ENCODE data around the gene AFG1L.

Gene AFG1L

GRCh38 chr6:108464418-108465097 is 169.7 kb downstream of the AFG1L start:
- no peak for DNase-seq

DNA sequence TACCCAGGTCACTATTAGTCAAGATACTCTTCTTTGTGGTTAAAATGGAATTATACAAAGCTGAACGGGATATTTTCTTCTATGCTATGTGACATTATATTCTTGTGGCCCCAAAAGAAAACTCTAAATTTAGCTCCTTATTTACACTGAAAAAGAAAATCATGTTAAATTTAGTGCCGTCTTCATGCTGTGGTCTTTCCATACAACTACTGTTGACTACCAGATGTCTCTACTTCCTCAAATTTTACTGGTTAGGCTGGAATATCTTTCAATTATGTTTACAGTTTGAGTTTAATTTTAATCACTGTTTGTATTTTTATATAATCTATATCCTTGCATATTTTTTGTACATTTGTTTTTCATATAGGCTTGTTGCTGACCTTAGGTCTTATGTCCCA is 170.2 kb downstream of the AFG1L start:
- no peak for DNase-seq

DNA sequence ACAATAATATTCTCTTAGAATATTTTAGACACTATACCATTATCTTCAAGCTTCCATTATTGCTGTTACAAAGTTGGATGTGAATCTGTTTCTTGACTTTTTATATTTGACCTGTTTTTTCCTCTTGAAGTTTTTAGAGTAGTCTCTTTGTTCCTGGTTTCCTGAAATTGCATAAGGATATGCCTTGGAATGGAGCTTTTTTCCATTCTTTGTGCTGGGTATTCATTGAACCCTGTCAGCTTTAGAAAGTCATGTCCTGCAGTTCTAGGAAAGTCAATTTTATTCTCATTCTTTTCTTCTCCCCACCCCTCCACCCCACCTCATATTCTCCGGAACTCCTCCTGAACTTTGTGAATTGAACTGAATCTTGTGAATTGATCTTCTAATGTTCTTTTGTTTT is 173.5 kb downstream of the AFG1L start:
- DNase-seq: no peak

DNA sequence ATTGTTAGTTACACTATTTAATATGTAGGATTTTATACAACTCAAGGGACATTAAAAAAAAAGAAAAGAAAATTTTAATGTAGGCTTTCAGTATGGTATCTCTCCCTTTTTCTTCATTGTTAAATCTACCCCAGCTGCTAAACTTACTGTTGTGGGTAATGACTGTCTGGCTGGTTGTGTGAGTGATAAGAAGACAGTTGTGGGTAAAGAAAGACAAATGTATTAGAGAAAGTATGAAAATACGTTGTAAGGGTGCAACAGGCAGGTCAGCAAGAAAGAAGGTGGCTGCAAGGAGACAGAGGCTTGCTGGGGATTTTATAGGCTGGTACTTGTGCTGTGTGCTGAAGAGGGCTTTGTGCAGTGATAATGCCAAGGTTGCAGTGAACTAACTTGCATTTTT is 174.5 kb downstream of the AFG1L start:
- no peak for DNase-seq

GRCh38 chr6:108473197-108473596 is 178.3 kb downstream of the AFG1L start:
- DNase-seq: no peak

- DNase-seq: no peak
Observed at GRCh38 chr6:108476376-108476775, 181.5 kb downstream of the AFG1L start.

DNA sequence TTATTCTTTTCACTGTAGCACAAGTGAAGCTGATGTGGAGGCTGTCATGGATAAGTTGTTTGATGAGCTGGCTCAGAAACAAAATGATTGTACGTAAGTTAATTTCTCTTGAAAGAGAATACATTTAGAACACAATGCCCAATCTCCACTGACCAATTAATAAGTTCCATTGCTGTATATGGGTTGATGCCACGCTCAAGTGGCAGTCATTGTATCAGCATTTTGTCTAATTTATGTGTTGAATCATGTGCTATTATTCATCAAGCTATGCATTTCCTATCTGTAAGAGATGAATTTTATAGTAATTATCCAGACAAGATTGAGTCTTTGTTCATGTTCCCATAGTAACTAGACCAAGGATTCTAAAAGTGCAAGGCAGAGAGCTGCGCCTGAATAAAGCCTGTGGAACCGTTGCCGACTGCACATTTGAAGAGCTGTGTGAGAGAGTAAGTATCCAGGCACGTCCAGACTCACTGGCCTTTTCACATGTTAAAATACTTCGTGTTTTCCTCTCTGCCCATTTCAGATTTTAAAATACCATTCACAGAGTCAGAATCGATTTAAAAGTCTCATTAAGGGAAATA is 182.1 kb downstream of the AFG1L start:
- DNase-seq: no peak

DNA sequence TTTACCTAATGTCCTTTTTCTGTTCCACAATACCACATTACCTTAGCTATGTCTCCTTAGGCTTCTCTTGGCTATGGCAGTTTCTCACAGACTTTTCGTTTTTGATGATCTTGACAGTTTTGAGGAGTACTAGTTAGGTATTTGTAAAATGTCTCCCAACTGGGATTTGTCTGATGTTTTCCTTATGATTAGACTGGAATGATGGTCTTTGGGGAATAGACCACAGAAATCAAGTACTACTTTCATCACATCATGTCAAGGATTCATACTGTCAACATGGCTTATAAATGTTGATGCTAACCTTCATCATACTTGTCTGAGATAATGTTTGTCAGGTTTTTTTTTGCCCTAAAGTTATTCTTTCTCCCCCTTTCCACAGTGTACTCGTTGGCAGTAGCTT is 187.7 kb downstream of the AFG1L start:
- DNase-seq: no peak

DNA sequence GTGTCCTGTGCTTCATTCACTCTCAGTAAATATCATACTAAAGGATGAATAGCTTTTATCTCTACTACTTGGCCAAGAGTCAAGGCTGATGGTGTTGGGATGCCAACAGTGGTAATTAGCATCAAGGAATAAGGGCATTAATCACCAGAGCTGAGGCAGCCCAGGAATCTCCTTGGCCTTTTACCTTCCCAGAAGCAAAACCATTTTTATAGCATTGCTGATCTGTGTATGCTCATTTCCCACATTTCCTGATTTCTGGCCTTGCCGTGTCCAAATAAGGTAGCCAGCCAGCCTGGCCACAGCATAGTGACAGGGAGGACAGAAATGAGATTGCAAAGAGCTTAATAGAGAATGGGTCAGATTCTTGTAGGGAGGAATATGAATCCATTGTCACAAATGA is 189.2 kb downstream of the AFG1L start:
- DNase-seq: no peak

- no peak for DNase-seq
Observed at GRCh38 chr6:108489699-108490098, 194.8 kb downstream of the AFG1L start.

- peak; percentile 37 for DNase-seq
Observed at GRCh38 chr6:108492131-108492766, 197.4 kb downstream of the AFG1L start.

DNA sequence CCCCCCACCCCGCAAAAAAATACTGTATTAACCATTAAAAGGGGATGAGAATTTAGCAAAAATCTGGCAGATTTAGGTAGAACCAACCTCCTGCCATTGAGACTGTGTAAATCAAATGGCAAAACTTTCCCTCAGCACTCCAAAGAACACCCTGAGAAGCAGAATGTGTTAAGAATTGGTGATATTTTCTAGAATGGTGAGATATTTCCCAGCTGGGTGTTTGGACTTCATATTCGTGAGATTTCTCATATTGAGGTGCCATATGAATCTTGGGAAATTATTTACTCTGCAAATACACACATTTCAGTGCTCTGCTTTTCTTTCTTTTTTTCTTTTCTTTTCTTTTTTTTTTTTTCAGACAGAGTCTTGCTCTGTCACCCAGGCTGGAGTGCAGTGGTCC is 199.6 kb downstream of the AFG1L start:
- no peak for DNase-seq

GRCh38 chr6:108497883-108498282 is 203.0 kb downstream of the AFG1L start:
- peak; percentile 4 for DNase-seq

DNA sequence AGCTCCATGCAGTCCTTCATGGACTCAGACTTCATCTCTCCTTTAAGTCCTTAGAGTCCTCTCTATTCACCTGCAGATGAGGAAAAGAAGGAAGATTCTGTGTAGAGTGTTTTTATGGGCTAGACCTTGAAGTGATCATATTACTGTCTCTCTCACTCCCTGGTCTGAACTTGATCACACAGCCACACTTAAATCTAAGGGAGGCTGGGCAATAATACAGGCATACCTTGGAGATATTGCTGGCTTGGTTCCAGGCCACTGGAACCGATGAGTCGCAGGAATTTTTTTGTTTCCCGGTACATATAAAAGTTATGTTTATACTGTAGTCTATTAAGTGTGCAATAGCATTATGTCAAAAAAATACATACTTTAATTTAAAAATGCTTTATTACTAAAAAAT is 206.7 kb downstream of the AFG1L start:
- no peak for DNase-seq

DNA sequence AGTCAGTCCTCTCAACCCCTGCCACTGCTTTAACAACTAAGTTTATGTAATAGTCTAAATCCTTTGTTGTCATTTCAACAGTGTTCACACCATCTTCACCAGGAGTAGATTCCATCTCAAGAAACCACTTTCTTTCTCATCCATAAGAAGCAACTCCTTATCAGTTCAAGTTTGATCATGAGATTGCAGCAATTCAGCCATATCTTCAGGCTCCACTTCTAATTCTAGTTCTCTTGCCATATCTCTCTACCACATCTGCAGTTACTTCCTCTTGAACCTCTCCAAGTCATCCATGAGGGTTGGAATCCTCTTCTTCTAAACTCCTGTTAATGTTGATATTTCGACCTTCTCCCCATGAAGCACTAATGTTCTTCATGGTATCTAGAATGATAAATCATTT is 208.0 kb downstream of the AFG1L start:
- DNase-seq: no peak

DNA sequence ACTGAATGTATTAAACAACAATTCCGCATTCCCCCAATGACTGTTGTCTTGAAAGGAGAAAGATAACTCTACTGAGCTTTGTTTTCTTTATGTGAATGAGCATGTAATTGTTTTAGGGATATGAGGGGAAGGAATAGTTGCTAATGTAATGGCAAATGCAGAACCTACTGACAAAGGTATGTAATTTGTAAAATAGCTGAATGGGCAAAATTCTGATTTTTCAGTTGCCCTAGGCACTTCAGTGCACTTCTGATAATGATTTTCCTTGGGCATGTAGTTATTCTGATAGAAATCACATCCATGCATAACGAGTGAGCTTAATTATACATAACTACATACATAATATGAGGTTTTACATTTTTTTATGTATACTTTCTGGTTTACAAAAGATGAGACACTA is 212.5 kb downstream of the AFG1L start:
- no peak for DNase-seq

DNA sequence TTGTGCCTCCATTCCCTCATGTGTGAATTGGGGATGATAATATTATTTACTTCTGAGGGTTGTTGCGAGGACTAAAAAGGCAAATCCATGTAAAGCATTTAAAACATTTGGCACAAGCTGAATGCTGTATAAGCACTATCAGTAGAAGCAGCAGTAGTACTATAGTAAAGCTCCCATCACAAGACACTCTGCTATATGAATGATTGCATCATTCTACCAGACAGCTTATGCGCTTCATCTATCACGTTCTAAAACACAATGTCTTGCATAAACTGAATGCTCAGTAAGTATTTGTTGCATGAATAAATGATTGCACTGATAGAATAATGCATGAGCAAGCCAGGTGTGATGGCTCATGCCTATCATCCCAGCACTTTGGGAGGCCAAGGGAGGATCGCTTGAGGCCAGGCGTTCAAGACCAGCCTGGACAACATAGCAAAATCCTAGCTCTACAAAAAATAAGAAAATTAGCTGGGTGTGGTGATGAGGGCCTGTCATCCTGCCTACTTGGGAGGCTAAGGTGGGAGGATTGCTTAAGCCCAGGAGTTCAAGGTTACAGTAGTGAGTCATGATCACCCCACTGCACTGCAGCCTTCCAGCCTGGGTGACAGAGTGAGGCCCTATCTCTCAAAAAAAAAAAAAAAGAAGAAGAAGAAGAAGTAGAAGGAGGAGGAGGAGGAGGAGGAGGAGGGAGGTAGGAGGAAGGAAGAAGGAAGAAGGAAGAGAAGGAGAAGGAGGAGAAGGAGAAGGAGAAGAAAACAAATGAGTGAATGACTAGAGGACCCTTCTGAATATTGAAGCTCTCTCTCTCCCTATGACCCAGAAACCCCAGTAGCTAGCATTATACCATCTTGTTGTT is 215.8 kb downstream of the AFG1L start:
- DNase-seq: no peak

DNA sequence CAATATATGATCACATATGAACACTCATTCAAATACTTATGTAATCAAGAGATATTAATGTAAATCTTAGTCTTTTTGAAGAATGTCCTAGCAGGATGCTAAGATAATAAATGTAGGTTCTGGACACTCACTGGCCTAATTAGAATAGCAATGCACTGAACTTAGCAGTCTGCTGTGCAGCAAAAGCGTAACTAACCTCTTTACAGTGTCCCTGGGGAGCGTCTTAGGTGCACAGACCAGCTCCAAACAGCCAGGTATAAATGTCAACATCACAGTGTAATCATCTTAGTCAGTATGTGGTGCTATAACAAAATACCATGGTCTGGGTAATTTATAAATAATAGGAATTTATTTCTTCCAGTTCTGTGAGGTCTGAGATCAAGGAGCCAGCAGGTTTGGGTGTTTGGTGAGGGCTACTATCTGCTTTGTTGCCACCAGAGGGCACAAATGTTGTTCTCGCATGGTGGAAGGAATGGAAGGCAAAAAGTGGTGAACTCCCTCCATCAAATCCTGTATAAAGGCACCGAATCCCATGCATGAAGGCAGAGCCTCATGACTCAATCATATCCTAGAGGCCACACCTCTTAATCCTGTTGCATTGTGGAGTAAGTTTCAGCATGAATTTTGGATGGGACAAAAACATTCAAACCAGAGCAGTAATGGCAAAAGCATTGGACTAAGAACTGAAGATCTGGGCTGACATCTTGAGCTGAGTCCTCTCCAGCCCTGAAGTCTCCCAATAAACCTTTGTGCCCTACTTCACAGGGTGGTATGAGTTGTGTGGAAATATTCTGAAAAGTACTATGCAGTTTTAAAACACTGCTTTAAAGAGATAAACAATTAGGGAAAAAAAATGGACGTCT is 224.1 kb downstream of the AFG1L start:
- peak; percentile 19 for DNase-seq

DNA sequence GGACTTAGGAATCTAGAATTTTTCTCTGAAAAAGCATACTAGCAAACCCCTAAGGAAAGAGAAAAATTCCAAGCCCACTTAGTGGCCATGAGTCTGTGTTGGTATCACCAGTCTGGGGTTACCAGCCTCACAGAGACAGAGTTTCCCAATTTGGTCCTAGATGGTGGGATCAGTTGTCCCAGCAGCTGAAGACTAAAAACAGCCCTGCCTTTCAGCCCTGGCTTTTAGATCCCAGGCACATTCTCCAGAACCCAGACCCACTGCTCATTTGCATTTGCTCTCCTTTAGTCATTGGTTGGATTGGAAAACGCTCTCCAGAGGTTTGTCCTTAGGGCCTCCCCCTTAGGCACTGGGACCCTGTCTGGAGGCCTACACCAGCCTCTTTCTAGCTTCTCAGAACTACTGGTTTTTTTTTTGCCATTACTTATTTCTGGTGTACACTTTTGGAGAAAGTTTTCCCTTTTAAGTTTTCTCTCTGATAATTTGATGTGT is 226.8 kb downstream of the AFG1L start:
- no peak for DNase-seq

DNA sequence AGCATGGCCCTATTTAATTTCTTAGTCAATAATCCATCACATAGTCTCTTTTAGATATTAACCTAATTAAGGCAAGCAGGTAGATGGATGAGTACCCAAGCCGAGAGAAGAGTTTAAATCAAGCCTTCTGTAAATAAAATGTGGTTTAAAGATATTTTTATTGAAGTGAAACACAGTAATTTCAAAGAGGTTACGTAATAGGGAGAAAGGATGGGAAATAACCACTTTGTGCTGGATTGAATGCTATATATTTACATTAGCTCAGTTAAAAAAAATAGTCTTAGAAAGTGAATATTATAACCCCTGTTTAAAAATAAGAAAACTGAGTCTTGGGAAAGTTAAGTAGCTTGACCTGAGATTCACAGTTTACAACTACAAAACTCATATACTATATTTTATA is 228.8 kb downstream of the AFG1L start:
- DNase-seq: peak; percentile 11

- no peak for DNase-seq
Observed at GRCh38 chr6:108524528-108525248, 229.8 kb downstream of the AFG1L start.

- DNase-seq: peak; percentile 52
Observed at GRCh38 chr6:108526739-108527174, 231.9 kb downstream of the AFG1L start.
